AG09309 (cell line): Measurements from ENCODE around the gene MCM9.
"Not testable (repeated sequence)": the region's sequence is repeated elsewhere in the genome, so short reads cannot be mapped to it uniquely, and the experiment has no call there.

ENCODE experiments used
- DNase-seq: peaks from one replicate; pipeline ENCODE4 v3.0.0-alpha.2; 2010; ENCODE audit warnings: low read depth
- H3K4me3 ChIP-seq: 2 replicates; pipeline ENCODE4 v1.5.1; 2011; ENCODE audit warnings: mild to moderate bottlenecking, low read depth, low read length, moderate library complexity; ENCODE audit not compliant: control insufficient read depth
- TF ChIP-seq, protein P1 (sequence below): IDR thresholded peaks from 2 replicates; pipeline ENCODE4 v1.5.1; 2011; ENCODE audit warnings: mild to moderate bottlenecking, low read depth, low read length, inconsistent platforms; ENCODE audit not compliant: insufficient read depth, control insufficient read depth; ENCODE audit errors: missing control alignments

The MCM9 gene

DNA sequence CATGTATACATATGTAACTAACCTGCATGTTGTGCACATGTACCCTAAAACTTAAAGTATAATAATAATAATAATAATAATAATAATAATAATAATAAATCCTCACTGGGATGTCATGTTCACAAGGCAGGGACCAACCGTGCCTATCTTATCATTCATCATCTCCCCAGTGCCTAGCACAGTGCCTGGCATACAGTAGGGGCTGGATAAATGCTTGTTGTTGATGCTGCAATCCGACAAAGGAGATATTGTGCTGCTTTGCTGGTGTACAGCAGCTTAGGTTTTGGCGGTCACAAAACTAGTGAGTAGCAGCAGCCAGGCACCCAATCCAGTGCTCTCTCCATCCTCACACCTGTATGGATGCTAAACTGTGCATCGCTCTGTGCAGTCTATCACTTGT lies 135.1 kb downstream of the MCM9 start:
- TF ChIP-seq, protein P1, sequence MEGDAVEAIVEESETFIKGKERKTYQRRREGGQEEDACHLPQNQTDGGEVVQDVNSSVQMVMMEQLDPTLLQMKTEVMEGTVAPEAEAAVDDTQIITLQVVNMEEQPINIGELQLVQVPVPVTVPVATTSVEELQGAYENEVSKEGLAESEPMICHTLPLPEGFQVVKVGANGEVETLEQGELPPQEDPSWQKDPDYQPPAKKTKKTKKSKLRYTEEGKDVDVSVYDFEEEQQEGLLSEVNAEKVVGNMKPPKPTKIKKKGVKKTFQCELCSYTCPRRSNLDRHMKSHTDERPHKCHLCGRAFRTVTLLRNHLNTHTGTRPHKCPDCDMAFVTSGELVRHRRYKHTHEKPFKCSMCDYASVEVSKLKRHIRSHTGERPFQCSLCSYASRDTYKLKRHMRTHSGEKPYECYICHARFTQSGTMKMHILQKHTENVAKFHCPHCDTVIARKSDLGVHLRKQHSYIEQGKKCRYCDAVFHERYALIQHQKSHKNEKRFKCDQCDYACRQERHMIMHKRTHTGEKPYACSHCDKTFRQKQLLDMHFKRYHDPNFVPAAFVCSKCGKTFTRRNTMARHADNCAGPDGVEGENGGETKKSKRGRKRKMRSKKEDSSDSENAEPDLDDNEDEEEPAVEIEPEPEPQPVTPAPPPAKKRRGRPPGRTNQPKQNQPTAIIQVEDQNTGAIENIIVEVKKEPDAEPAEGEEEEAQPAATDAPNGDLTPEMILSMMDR = no peak
- DNase-seq = no peak
- no peak overlapping the region for H3K4me3 ChIP-seq

DNA sequence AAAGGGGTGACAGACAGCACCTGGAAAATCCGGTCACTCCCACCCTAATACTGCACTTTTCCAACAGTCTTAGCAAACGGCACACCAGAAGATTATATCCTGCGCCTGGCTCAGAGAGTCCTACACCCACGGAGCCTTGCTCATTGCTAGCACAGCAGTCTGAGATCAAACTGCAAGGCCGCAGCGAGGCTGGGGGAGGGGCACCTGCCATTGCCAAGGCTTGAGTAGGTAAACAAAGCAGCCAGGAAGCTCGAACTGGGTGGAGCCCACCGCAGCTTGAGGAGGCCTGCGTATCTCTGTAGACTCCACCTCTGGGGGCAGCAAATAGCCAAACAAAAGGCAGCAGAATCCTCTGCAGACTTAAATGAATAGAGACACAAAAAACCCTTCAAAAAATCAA lies 138.4 kb downstream of the MCM9 start:
- H3K4me3 ChIP-seq, DNase-seq: not testable (repeated sequence)

DNA sequence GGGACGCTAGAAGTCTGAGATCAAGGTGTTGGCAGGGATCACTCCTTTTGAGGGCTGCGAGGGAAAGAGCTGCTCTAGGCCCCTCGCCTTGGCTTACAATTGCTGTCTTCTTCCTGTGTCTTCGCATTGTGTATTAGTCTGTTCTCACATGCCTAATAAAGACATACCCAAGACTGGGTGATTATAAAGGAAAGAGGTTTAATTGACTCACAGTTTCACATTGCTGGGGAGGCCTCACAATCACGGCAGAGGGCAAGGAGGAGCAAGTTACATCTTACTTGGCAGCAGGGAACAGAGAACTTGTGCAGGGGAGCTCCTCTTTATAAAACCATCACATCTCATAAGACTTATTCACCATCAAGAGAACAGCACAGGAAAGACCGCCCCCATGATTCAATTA lies 143.5 kb downstream of the MCM9 start:
- no peak overlapping the region for H3K4me3 ChIP-seq
- TF ChIP-seq, protein P1 = no peak
- no peak for DNase-seq

DNA sequence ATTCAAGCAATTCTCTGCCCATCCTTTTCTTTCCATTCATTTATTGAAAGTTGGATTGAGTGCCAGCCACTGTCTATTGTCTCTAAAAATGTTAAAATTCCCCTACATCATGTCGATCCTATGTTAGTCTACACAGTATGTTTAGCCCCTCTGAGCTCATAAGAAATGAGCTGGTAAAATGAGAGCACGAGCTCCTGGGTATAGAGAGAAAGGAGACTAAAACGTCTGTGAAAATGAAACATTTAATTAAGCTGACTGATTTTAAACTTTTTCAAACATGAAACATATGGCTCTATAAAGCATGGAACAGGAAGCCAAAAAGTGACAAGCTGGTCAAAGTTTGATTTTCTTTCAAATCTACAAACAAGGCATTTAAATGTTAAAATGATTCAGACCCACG lies 145.0 kb downstream of the MCM9 start:
- TF ChIP-seq, protein P1 = no peak
- H3K4me3 ChIP-seq = no peak overlapping the region
- DNase-seq = no peak

DNA sequence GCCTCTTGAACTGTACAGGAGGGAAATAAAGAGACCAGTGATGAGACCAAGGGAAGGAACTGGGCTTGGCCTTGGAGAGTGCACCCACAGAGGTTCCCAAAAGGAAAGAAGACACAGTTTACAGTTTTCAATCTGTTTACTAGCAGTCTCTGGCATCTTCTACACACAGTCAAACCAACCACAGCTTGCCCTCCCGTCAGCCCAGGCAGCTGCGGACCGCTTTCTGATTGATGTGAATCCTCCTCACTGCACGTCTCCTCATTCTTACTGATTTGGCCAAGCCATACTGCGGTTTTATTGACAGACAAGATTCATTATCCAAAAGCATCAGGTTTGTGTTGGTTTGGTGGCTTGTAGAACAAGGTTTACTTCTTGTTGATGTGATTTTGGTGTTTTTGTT lies 145.5 kb downstream of the MCM9 start:
- H3K4me3 ChIP-seq = no peak overlapping the region
- DNase-seq = no peak
- TF ChIP-seq, protein P1 = no peak

DNA sequence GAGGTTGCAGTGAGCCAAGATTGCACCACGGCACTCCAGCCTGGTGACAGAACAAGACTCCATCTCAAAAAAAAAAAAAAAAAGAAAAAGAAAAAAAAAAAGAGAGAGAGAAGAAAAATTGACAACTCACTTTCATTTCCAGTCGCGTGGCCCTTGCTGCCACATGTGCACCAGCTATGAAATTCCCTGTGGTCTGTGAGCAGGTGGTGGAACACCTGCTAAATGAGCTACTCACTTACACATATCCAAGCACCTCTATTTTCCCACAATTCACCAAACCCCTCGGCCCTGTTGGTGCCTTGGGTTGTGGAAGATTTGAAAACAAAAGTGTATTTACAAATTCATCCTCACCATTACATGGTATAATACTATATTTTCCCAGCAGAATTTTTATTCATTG lies 146.3 kb downstream of the MCM9 start:
- TF ChIP-seq, protein P1 = no peak
- H3K4me3 ChIP-seq = no peak overlapping the region
- no peak for DNase-seq

DNA sequence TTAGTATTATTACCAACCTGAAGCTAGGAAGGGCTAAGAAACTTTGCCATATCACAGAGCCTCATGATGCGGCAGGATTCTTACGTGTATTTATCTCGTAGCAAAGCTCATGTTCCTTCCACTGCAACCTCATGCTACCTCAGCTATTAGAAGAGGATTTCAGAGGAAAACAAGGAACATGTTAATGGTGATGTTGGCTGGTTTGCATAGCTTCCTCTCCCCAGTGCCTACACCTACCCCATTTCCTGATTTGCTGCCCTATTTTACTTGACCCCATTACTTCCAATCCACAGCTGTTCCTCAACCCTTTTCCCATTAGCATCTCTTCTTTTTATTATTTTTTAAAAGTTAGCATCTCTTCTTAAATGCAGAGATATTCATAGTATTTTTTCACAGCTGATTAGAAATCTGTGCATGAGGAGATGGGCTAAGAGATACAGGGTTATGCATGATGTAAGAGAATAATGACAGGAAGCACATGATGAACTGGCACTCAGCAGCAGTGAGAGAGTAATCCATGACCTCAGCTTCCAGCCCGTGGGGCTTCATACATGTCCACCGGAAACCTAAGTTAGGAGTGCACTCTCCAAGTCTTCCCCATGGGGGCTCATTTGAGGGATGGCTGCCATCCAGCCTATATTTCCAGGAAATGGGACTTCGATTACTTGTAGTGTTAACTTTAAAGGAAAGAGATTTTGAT lies 147.1 kb downstream of the MCM9 start:
- no peak overlapping the region for H3K4me3 ChIP-seq
- DNase-seq = no peak
- TF ChIP-seq, protein P1 = no peak
